SK-N-SH treated with all-trans-retinoic acid at 6 μM for 48 hours (cell line): ENCODE measurements around the gene ARMH1.

ENCODE experiments used
- ARNTL ChIP-seq: fragments of 450-650 bp; formaldehyde crosslinking; IDR thresholded peaks from 2 replicates; pipeline ENCODE4 v1.5.0; 2020; ENCODE audit warnings: low read depth, mild to moderate bottlenecking, moderate library complexity, borderline replicate concordance
- PATZ1 ChIP-seq: fragments of 250-450 bp; sonication (Bioruptor Pico); IDR thresholded peaks from 2 replicates; pipeline ENCODE4 v1.8.0; 2020; ENCODE audit warnings: mild to moderate bottlenecking, moderate library complexity, borderline replicate concordance
- POU6F1 ChIP-seq: fragments of 250-450 bp; sonication (Bioruptor Pico); IDR thresholded peaks from 2 replicates; pipeline ENCODE4 v1.8.0; 2021; ENCODE audit warnings: low read depth, mild to moderate bottlenecking, moderate library complexity, borderline replicate concordance
- ZFP30 ChIP-seq: fragments of 450-650 bp; formaldehyde crosslinking; IDR thresholded peaks from 2 replicates; pipeline ENCODE4 v1.5.0; 2022; ENCODE audit warnings: mild to moderate bottlenecking, moderate library complexity

- TF ChIP-seq POU6F1 (CRISPR knock-in tag) = no peak
- TF ChIP-seq PATZ1 (CRISPR knock-in tag) = no peak
- TF ChIP-seq ZFP30 = no peak
- no peak for TF ChIP-seq ARNTL (CRISPR knock-in tag)
Observed at GRCh38 chr1:44630116-44630515, 44.4 kb upstream of the ARMH1 start.
